WTC11 (cell line): ENCODE data around the gene SLC24A3. TPM values are rescaled to one million over a fixed set of nuclear protein-coding genes. Genes with fewer than 3 reads are reported as not detected.

Experiments
- ATAC-seq: fragments of 200-7000 bp; cut with Tn5 transposase; 2 replicates; pipeline ENCODE4 v1.10.0; 2021; ENCODE audit warnings: mild to moderate bottlenecking, moderate library complexity
- CTCF ChIA-PET: fragments of 300-600 bp; sonication (Branson Sonifier 250); formaldehyde crosslinking; loops from one replicate; lab custom pipeline; 2021; ENCODE audit warnings: antibody characterized with exemption; lab: Charles Lee
- POLR2A ChIA-PET: fragments of 350-600 bp; sonication (Branson Sonifier 250); formaldehyde crosslinking; loops from one replicate; lab custom pipeline; 2021; ENCODE audit warnings: antibody characterized with exemption; lab: Charles Lee
- DNase-seq: peaks from one replicate; pipeline ENCODE4 v3.0.0; 2021; ENCODE audit warnings: low spot score
- H3K27ac Mint-ChIP-seq: 2 replicates; pipeline ENCODE4 v1.8.0; 2021; ENCODE audit warnings: mixed read lengths
- H3K27me3 Mint-ChIP-seq: 2 replicates; pipeline ENCODE4 v1.8.0; 2021; ENCODE audit warnings: low read depth, mild to moderate bottlenecking, moderate library complexity, mixed read lengths
- H3K36me3 Mint-ChIP-seq: 2 replicates; pipeline ENCODE4 v1.8.0; 2021; ENCODE audit warnings: mixed read lengths
- H3K4me1 Mint-ChIP-seq: 2 replicates; pipeline ENCODE4 v1.8.0; 2022; ENCODE audit warnings: mixed read lengths
- H3K4me3 Mint-ChIP-seq: 2 replicates; pipeline ENCODE4 v1.8.0; 2021; ENCODE audit warnings: mild to moderate bottlenecking, moderate library complexity, mixed read lengths
- H3K9me3 Mint-ChIP-seq: 2 replicates; pipeline ENCODE4 v1.8.0; 2021; ENCODE audit warnings: mixed read lengths
- CREM ChIP-seq: sonication (generic); formaldehyde crosslinking; IDR thresholded peaks from 2 replicates; pipeline ENCODE4 v1.8.1; 2022; ENCODE audit warnings: mild to moderate bottlenecking, missing genetic modification reagents, moderate library complexity
- ELF4 ChIP-seq: sonication (generic); formaldehyde crosslinking; IDR thresholded peaks from 2 replicates; pipeline ENCODE4 v1.8.1; 2022; ENCODE audit warnings: low read depth, mild to moderate bottlenecking, moderate library complexity, missing genetic modification reagents
- GTF2I ChIP-seq: fragments of 250-450 bp; sonication (Bioruptor Pico); conservative IDR thresholded peaks from 2 replicates; pipeline ENCODE4 v1.4.0; 2021; ENCODE audit warnings: mild to moderate bottlenecking
- IRF2 ChIP-seq: sonication (generic); formaldehyde crosslinking; IDR thresholded peaks from 2 replicates; pipeline ENCODE4 v1.8.0; 2022; ENCODE audit warnings: low read depth, missing genetic modification reagents, borderline replicate concordance
- MYBL2 ChIP-seq: sonication (generic); formaldehyde crosslinking; IDR thresholded peaks from 2 replicates; pipeline ENCODE4 v1.8.1; 2023; ENCODE audit warnings: mild to moderate bottlenecking, moderate library complexity, missing genetic modification reagents
- NFATC4 ChIP-seq: fragments of 250-450 bp; sonication (Bioruptor Pico); IDR thresholded peaks from 2 replicates; pipeline ENCODE4 v1.9.0; 2021; ENCODE audit warnings: mild to moderate bottlenecking
- NFE2L1 ChIP-seq: sonication (generic); formaldehyde crosslinking; IDR thresholded peaks from 2 replicates; pipeline ENCODE4 v1.8.1; 2023; ENCODE audit warnings: missing genetic modification reagents
- NFYB ChIP-seq: sonication (generic); formaldehyde crosslinking; conservative IDR thresholded peaks from 2 replicates; pipeline ENCODE4 v1.8.0; 2022; ENCODE audit warnings: low read depth, missing genetic modification reagents
- NR1H2 ChIP-seq: sonication (generic); formaldehyde crosslinking; IDR thresholded peaks from 2 replicates; pipeline ENCODE4 v1.9.0; 2021; ENCODE audit warnings: mild to moderate bottlenecking, moderate library complexity, missing genetic modification reagents
- NR3C1 ChIP-seq: sonication (generic); formaldehyde crosslinking; conservative IDR thresholded peaks from 2 replicates; pipeline ENCODE4 v1.8.1; 2023; ENCODE audit warnings: low read depth, mild to moderate bottlenecking, missing genetic modification reagents
- TEAD1 ChIP-seq: sonication (generic); formaldehyde crosslinking; IDR thresholded peaks from 2 replicates; pipeline ENCODE4 v1.8.0; 2022; ENCODE audit warnings: mild to moderate bottlenecking, missing genetic modification reagents
- TP53 ChIP-seq: sonication (generic); formaldehyde crosslinking; IDR thresholded peaks from 2 replicates; pipeline ENCODE4 v1.8.1; 2023; ENCODE audit warnings: mild to moderate bottlenecking, missing genetic modification reagents
- ZNF138 ChIP-seq: sonication (generic); formaldehyde crosslinking; conservative IDR thresholded peaks from 2 replicates; pipeline ENCODE4 v1.8.1; 2022; ENCODE audit warnings: mild to moderate bottlenecking, moderate library complexity, missing genetic modification reagents
- total RNA-seq: library from RNA; stranded (reverse); gene quantifications from 3 replicates; pipeline ENCODE4 v1.2.3, GENCODE V29; 2021
- TF ChIP-seq, protein P1 (sequence below): sonication (generic); formaldehyde crosslinking; IDR thresholded peaks from 2 replicates; pipeline ENCODE4 v1.8.1; 2023; ENCODE audit warnings: mild to moderate bottlenecking, missing genetic modification reagents
- TF ChIP-seq, protein P2 (sequence below): sonication (generic); formaldehyde crosslinking; IDR thresholded peaks from 2 replicates; pipeline ENCODE4 v1.8.1; 2022; ENCODE audit warnings: missing genetic modification reagents, borderline replicate concordance
- TF ChIP-seq, protein P3 (sequence below): fragments of 250-450 bp; sonication (Bioruptor Pico); IDR thresholded peaks from 2 replicates; pipeline ENCODE4 v1.9.0; 2021; ENCODE audit warnings: moderate library complexity, mild to moderate bottlenecking, inconsistent platforms, borderline replicate concordance
- TF ChIP-seq, protein P4 (sequence below): fragments of 200-600 bp; IDR thresholded peaks from 2 replicates; pipeline ENCODE4 v1.8.0; 2022; ENCODE audit warnings: antibody characterized with exemption

The SLC24A3 gene
- total RNA-seq, 1 experiment from 2014 or later: 5.7 TPM

DNA sequence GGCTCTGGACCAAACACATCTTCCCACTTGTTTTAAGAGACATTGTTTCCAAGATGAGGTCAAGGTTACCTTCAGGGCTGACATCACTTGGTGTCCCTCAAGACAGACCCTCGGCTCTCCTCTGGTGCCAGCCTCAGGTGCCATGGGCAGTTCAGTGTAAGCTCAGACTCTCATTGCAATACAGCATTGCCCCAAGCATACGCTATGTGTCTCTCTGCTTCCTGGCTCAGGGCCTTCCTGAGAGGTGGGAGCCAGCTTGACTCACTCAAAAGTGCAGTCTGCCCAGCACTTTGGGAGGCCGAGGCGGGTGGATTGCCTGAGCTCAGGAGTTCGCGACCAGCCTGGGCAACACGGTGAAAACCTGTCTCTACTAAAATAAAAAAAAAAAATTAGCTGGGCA, 51.7 kb downstream of the SLC24A3 start (continued):
- TF ChIP-seq, protein P1, sequence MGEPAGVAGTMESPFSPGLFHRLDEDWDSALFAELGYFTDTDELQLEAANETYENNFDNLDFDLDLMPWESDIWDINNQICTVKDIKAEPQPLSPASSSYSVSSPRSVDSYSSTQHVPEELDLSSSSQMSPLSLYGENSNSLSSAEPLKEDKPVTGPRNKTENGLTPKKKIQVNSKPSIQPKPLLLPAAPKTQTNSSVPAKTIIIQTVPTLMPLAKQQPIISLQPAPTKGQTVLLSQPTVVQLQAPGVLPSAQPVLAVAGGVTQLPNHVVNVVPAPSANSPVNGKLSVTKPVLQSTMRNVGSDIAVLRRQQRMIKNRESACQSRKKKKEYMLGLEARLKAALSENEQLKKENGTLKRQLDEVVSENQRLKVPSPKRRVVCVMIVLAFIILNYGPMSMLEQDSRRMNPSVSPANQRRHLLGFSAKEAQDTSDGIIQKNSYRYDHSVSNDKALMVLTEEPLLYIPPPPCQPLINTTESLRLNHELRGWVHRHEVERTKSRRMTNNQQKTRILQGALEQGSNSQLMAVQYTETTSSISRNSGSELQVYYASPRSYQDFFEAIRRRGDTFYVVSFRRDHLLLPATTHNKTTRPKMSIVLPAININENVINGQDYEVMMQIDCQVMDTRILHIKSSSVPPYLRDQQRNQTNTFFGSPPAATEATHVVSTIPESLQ (CRISPR knock-in tag): no peak
- TF ChIP-seq, protein P2, sequence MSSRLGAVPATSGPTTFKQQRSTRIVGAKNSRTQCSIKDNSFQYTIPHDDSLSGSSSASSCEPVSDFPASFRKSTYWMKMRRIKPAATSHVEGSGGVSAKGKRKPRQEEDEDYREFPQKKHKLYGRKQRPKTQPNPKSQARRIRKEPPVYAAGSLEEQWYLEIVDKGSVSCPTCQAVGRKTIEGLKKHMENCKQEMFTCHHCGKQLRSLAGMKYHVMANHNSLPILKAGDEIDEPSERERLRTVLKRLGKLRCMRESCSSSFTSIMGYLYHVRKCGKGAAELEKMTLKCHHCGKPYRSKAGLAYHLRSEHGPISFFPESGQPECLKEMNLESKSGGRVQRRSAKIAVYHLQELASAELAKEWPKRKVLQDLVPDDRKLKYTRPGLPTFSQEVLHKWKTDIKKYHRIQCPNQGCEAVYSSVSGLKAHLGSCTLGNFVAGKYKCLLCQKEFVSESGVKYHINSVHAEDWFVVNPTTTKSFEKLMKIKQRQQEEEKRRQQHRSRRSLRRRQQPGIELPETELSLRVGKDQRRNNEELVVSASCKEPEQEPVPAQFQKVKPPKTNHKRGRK (CRISPR knock-in tag): no peak
- TF ChIP-seq NFATC4 (CRISPR knock-in tag) (no peak), TEAD1 (no peak), GTF2I (CRISPR knock-in tag) (no peak), MYBL2 (CRISPR knock-in tag) (no peak), NFE2L1 (CRISPR knock-in tag) (no peak), ELF4 (no peak), IRF2 (CRISPR knock-in tag) (no peak), TP53 (CRISPR knock-in tag) (no peak)
- TF ChIP-seq, protein P3, sequence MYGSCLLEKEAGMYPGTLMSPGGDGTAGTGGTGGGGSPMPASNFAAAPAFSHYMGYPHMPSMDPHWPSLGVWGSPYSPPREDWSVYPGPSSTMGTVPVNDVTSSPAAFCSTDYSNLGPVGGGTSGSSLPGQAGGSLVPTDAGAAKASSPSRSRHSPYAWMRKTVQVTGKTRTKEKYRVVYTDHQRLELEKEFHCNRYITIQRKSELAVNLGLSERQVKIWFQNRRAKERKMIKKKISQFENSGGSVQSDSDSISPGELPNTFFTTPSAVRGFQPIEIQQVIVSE (CRISPR knock-in tag): no peak
- TF ChIP-seq, protein P4, sequence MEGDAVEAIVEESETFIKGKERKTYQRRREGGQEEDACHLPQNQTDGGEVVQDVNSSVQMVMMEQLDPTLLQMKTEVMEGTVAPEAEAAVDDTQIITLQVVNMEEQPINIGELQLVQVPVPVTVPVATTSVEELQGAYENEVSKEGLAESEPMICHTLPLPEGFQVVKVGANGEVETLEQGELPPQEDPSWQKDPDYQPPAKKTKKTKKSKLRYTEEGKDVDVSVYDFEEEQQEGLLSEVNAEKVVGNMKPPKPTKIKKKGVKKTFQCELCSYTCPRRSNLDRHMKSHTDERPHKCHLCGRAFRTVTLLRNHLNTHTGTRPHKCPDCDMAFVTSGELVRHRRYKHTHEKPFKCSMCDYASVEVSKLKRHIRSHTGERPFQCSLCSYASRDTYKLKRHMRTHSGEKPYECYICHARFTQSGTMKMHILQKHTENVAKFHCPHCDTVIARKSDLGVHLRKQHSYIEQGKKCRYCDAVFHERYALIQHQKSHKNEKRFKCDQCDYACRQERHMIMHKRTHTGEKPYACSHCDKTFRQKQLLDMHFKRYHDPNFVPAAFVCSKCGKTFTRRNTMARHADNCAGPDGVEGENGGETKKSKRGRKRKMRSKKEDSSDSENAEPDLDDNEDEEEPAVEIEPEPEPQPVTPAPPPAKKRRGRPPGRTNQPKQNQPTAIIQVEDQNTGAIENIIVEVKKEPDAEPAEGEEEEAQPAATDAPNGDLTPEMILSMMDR: no peak

DNA sequence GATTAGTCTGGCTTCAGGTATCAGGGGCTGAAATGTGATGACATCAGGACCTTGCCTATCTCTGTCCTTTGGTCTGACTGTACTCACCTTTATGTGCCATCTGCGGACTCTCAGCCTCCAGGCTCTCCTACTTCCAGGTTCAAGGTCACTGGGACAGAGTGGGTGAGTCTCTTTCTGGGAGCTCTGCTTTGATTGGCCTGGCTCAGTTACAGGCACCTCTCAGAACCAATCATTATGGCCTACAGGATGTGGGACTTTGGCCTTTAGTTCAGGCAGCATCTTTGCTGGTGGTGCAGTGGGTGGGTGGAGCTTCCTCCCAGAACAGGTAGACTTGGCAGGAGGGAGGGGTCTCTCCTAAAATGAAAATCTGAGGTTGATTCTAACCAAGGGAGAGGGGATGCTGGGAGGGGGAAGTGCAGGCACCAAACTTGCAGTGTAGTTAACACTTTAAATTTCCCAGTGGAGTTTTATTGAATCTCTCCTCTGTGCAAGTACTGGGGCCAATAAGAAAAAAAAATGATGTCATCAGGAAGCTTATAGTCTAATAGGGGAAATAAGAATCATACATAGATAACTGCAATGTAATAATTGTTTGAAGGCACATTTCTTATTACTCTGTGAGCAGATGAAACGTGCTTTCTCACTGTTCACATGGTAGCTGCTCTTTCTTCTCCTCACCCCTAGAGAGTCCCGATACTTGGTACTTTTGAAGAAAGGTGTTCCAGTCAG, 53.4 kb downstream of the SLC24A3 start:
- POLR2A ChIA-PET: interaction anchor here (1.1 kb wide), 1 partner anchor 8 kb away, joined by 3 read pairs; no protein-coding TSS in a partner anchor
- no peak for TF ChIP-seq CREM
- peak; percentile 79 for TF ChIP-seq NFYB (CRISPR knock-in tag)
- DNase-seq (peak; percentile 69), ATAC-seq (peak; percentile 100)
- Mint-ChIP-seq H3K27me3 (no peaks in the 10 kb centered on the region), H3K36me3 (no peaks in the 10 kb centered on the region), H3K4me1 (peaks cover 30% of the 10 kb centered on the region), H3K27ac (peak overlapping the region; percentile 63; the same call in 1 of the 2 replicates), H3K4me3 (no peak overlapping the region), H3K9me3 (no peaks in the 10 kb centered on the region; the same call in 1 of the 2 replicates)
- CTCF ChIA-PET: interaction anchor here (0.7 to 1.4 kb wide), 10 partner anchors 9 to 396 kb away, joined by 3 to 6 read pairs (median 4); partner anchors contain the start of gene SLC24A3

DNA sequence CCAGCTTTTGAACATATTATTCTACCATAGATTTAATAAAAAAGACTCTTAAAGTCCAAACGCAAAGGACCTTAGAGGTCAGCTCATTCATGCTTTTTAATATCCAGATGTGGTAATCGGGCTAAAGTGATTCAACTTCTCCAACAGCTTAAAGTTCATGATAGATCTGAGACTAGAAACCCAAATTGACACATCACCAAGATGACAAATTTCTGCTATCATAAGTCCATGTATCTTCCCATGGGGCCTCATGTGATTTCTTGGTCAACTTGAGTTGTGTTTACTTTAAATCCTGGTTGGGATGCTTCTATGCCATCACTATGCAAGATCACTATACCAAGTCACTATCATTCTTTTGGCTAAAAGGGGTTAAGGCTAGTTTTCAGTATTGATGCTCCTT, 56.0 kb downstream of the SLC24A3 start:
- H3K27me3 Mint-ChIP-seq: no peaks in the 10 kb centered on the region
- H3K27ac Mint-ChIP-seq: no peak overlapping the region
- H3K4me3 Mint-ChIP-seq: no peak overlapping the region
- peaks cover 25% of the 10 kb centered on the region for H3K4me1 Mint-ChIP-seq
- ATAC-seq (no peak), DNase-seq (no peak)
- TF ChIP-seq NR1H2 (CRISPR knock-in tag) (no peak), NR3C1 (CRISPR knock-in tag) (no peak), ZNF138 (CRISPR knock-in tag) (no peak)
- no peaks in the 10 kb centered on the region for H3K36me3 Mint-ChIP-seq
- no peaks in the 10 kb centered on the region; the same call in 1 of the 2 replicates for H3K9me3 Mint-ChIP-seq
- POLR2A ChIA-PET: no interaction called here
- CTCF ChIA-PET: no interaction called here
